Endothelial cell of umbilical vein (primary cell): ENCODE results near the gene SYCP3. TPM values are rescaled to one million over a fixed set of nuclear protein-coding genes. Genes with fewer than 3 reads are reported as not detected.

Source experiments
- BruUV-seq: library from RNA; stranded (reverse); fragments of 400-500 nt; replicated peaks from 2 replicates; lab custom pipeline; 2021; lab: Mats Ljungman, UMichigan
- CTCF ChIA-PET: fragments of 300-600, 350-600 bp; sonication (Branson Sonifier 250); formaldehyde crosslinking; loops from one replicate; lab custom pipeline; 2021; ENCODE audit warnings: antibody characterized with exemption, inconsistent platforms; lab: Charles Lee
- POLR2A ChIA-PET: fragments of 300-600, 350-600 bp; sonication (Branson Sonifier 250); formaldehyde crosslinking; loops from one replicate; lab custom pipeline; 2021; ENCODE audit warnings: antibody characterized with exemption, inconsistent platforms; lab: Charles Lee
- DNase-seq: peaks from one replicate; pipeline ENCODE4 v3.0.0-alpha.2; 2011; ENCODE audit warnings: low read depth, low spot score
- FAIRE-seq: peaks from 2 replicates; lab custom pipeline; 2011; peaks lifted over from hg19 to GRCh38; lab: Jason Lieb, UNC
- H2AFZ ChIP-seq: 2 replicates; pipeline ENCODE4 v1.6.0; 2012; ENCODE audit warnings: low read depth, low read length, control low read depth, inconsistent platforms
- H3K27ac ChIP-seq: 2 replicates; pipeline ENCODE4 v1.5.1; 2011; ENCODE audit warnings: low read depth, mild to moderate bottlenecking, control low read depth, low read length, moderate library complexity; ENCODE audit not compliant: insufficient read depth
- H3K27me3 ChIP-seq, 2 experiments: 2 replicates each; pipeline versions ENCODE4 v1.6.0 to v1.6.1; 2011; ENCODE audit warnings: low read length in 2 of 2, mixed read lengths in 1 of 2; ENCODE audit not compliant: control insufficient read depth in 2 of 2, insufficient read depth in 2 of 2
- H3K36me3 ChIP-seq, 2 experiments: 2 replicates in 1 of 2; 3 replicates in 1 of 2; pipeline ENCODE4 v1.5.1; 2011; ENCODE audit warnings: low read length in 2 of 2, mild to moderate bottlenecking in 1 of 2, moderate library complexity in 1 of 2; ENCODE audit not compliant: control insufficient read depth in 2 of 2, insufficient read depth in 2 of 2; ENCODE audit errors: extremely low read depth in 1 of 2
- H3K4me1 ChIP-seq: 3 replicates; pipeline ENCODE4 v1.5.1; 2011; ENCODE audit warnings: mild to moderate bottlenecking, low read length; ENCODE audit not compliant: control insufficient read depth, insufficient read depth; ENCODE audit errors: extremely low read depth
- H3K4me2 ChIP-seq: 2 replicates; pipeline ENCODE4 v1.6.1; 2011; ENCODE audit warnings: low read length, control low read depth, mixed read lengths; ENCODE audit not compliant: insufficient read depth
- H3K4me3 ChIP-seq, 3 experiments: fragments of 200-600 bp in 1 of 3; sonication (generic), shearing (Covaris generic) in 1 of 3; replicated peaks in 1 of 3; 2 replicates each; pipeline ENCODE4 v1.5.1; 2011 to 2016; ENCODE audit warnings: control low read depth in 3 of 3, low read length in 3 of 3, mild to moderate bottlenecking in 2 of 3, inconsistent platforms in 1 of 3, low read depth in 1 of 3, moderate library complexity in 1 of 3; ENCODE audit not compliant: insufficient read depth in 1 of 3
- H3K79me2 ChIP-seq: 2 replicates; pipeline ENCODE4 v1.6.0; 2012; ENCODE audit warnings: low read length, inconsistent platforms; ENCODE audit not compliant: control insufficient read depth, insufficient read depth
- H3K9ac ChIP-seq: replicated peaks from 2 replicates; pipeline ENCODE3; 2011; ENCODE audit warnings: low read length, control low read depth; ENCODE audit not compliant: insufficient read depth; ENCODE audit errors: extremely low read depth
- H3K9me1 ChIP-seq: replicated peaks from 3 replicates; pipeline ENCODE4 v1.6.0; 2011; ENCODE audit warnings: mild to moderate bottlenecking, low read length; ENCODE audit not compliant: control insufficient read depth, insufficient read depth; ENCODE audit errors: extremely low read depth
- H3K9me3 ChIP-seq: replicated peaks from 2 replicates; pipeline ENCODE4 v1.5.1; 2012; ENCODE audit warnings: low read length, inconsistent platforms; ENCODE audit not compliant: control insufficient read depth, insufficient read depth
- H4K20me1 ChIP-seq: replicated peaks from 2 replicates; pipeline ENCODE3; 2011; ENCODE audit warnings: mild to moderate bottlenecking, low read length; ENCODE audit not compliant: control insufficient read depth, insufficient read depth; ENCODE audit errors: extremely low read depth
- CTCF ChIP-seq, 2 donors: IDR thresholded peaks; 1 replicate in 1 of 2; 2 replicates in 1 of 2; pipeline ENCODE4 v1.5.1; 2011; ENCODE audit warnings: low read length in 2 of 2, mild to moderate bottlenecking in 2 of 2, moderate library complexity in 2 of 2, control low read depth in 1 of 2, inconsistent platforms in 1 of 2, low read depth in 1 of 2; ENCODE audit not compliant: insufficient read depth in 1 of 2; ENCODE audit errors: extremely low read depth in 1 of 2
- EZH2 ChIP-seq: IDR thresholded peaks from 2 replicates; pipeline ENCODE4 v1.6.1; 2012; ENCODE audit warnings: borderline replicate concordance, low read depth, mild to moderate bottlenecking, moderate library complexity, low read length, inconsistent platforms; ENCODE audit not compliant: severe bottlenecking
- FOS ChIP-seq: IDR thresholded peaks from 2 replicates; pipeline ENCODE4 v1.6.1; 2011; ENCODE audit warnings: mild to moderate bottlenecking, low read length, moderate library complexity, borderline replicate concordance; ENCODE audit not compliant: insufficient read depth
- GATA2 ChIP-seq: IDR thresholded peaks from 2 replicates; pipeline ENCODE4 v1.7.0; 2011; ENCODE audit warnings: low read depth, mild to moderate bottlenecking, moderate library complexity, mixed read lengths, low read length; ENCODE audit not compliant: insufficient read length, insufficient read depth
- JUN ChIP-seq: IDR thresholded peaks from 2 replicates; pipeline ENCODE4 v1.6.1; 2011; ENCODE audit warnings: borderline replicate concordance, low read depth; ENCODE audit not compliant: insufficient read length, insufficient read depth
- MAX ChIP-seq: IDR thresholded peaks from 2 replicates; pipeline ENCODE4 v1.6.1; 2011; ENCODE audit not compliant: insufficient read depth, insufficient read length
- MYC ChIP-seq: IDR thresholded peaks from one replicate; pipeline ENCODE4 v1.6.1; 2011; ENCODE audit warnings: mild to moderate bottlenecking, low read depth, low read length
- POLR2A ChIP-seq: IDR thresholded peaks from 2 replicates; pipeline ENCODE4 v1.6.1; 2012; ENCODE audit warnings: low read depth, mild to moderate bottlenecking, control low read depth, low read length
- POLR2AphosphoS5 ChIP-seq: IDR thresholded peaks from 2 replicates; pipeline ENCODE4 v1.6.1; 2012; ENCODE audit warnings: low read depth, mild to moderate bottlenecking, control low read depth, low read length, moderate library complexity; ENCODE audit not compliant: insufficient read depth
- dilution Hi-C: fragments of 300-500 bp; cut with MboI; formaldehyde crosslinking; loops from one replicate; pipeline ENCODE4 v1.15.0; 2019; ENCODE audit warnings: low sequenced_read_pairs; ENCODE audit not compliant: extremely low pct_ligation_motif_present
- intact Hi-C: fragments of 100-400 bp; cut with micrococcal nuclease; formaldehyde crosslinking; loops from one replicate; pipeline ENCODE4 v1.10.0; 2022
- polyA plus RNA-seq, 4 experiments: library from polyadenylated mRNA; depleted of rRNA in 3 of 4; stranded (reverse) in 3 of 4; unstranded in 1 of 4; fragments of >200 nt; gene quantifications; 2 replicates each; pipeline versions ENCODE4 v1.2.1 to v1.2.3, GENCODE V29; 2011 to 2012; ENCODE audit warnings: missing spikeins in 1 of 4
- total RNA-seq: library from RNA; stranded (reverse); gene quantifications from 2 replicates; pipeline ENCODE4 v1.2.3, GENCODE V29; 2021

Gene SYCP3
- total and polyA plus RNA-seq, 2 donors (not counting 3 experiments of a cell fraction or from before 2014, with no cell fraction given): 0.29 TPM; not detected in 1

- H3K9me3 ChIP-seq: no peaks in the 10 kb centered on the region
- H3K9ac ChIP-seq: no peak overlapping the region
- dilution Hi-C loops (no loop called here), intact Hi-C loops (no loop called here)
- H3K79me2 ChIP-seq: no peaks in the 10 kb centered on the region
- CTCF ChIA-PET: interaction anchor here (1.7 to 7.4 kb wide), 6 partner anchors 9 to 59 kb away, joined by 7 to 39 read pairs (median 8); partner anchors contain the start of gene GNPTAB
- H3K36me3 ChIP-seq: no peaks in the 10 kb centered on the region
- POLR2A ChIA-PET: no interaction called here
- no peaks in the 10 kb centered on the region for H3K9me1 ChIP-seq
- BruUV-seq: no TSS peak
- no peaks in the 10 kb centered on the region for H3K27me3 ChIP-seq
- H2AFZ ChIP-seq: no peak overlapping the region
- H3K4me1 ChIP-seq: no peaks in the 10 kb centered on the region
- no peak for DNase-seq
- TF ChIP-seq GATA2: no peak
- TF ChIP-seq EZH2: no peak
- no peak for TF ChIP-seq FOS
- no peak for TF ChIP-seq MAX
- TF ChIP-seq MYC: no peak
- TF ChIP-seq POLR2A: no peak
- no peak for TF ChIP-seq JUN
- no peak for TF ChIP-seq POLR2AphosphoS5
- TF ChIP-seq CTCF (IDR thresholded peaks at IDR 0.05; ENCODE audit: extremely low read depth in 1 of 2, insufficient read depth in 1 of 2, low read depth in 1 of 2, low read length in 2 of 2): no peak
- H3K4me3 ChIP-seq: no peak overlapping the region
- no peak for FAIRE-seq
- no peaks in the 10 kb centered on the region for H4K20me1 ChIP-seq
- H3K4me2 ChIP-seq: no peak overlapping the region
- H3K27ac ChIP-seq: no peak overlapping the region
These were observed 41.3 kb upstream of the SYCP3 start for GRCh38 chr12:101780599-101780998.
